IMR-90 (cell line): ENCODE results near the gene OR4B1. TPM values are rescaled to one million over a fixed set of nuclear protein-coding genes. Genes with fewer than 3 reads are reported as not detected.

Source experiments
- ATAC-seq: fragments of 200-7000 bp; cut with Tn5 transposase; 2 replicates; pipeline ENCODE4 v1.9.1; 2020; ENCODE audit warnings: low read depth, mild to moderate bottlenecking, moderate library complexity
- BruUV-seq: library from RNA; stranded (reverse); fragments of 400-500 nt; replicated peaks from 2 replicates; lab custom pipeline; 2021; lab: Mats Ljungman, UMichigan
- CTCF ChIA-PET: fragments of 300-600 bp; formaldehyde crosslinking; extraction: SDS; loops from one replicate; lab custom pipeline; 2021; ENCODE audit warnings: antibody characterized with exemption; lab: Yijun Ruan, JAX
- POLR2A ChIA-PET: fragments of 300-600 bp; sonication (Branson Sonifier 250); formaldehyde crosslinking; loops from one replicate; lab custom pipeline; 2022; ENCODE audit warnings: antibody characterized with exemption; ENCODE audit not compliant: unreplicated experiment; lab: Charles Lee
- DNase-seq: peaks from one replicate; pipeline ENCODE4 v3.0.0; 2013
- H2AFZ ChIP-seq: replicated peaks from 2 replicates; pipeline ENCODE3; 2013; ENCODE audit warnings: low read length, mild to moderate bottlenecking; ENCODE audit not compliant: poor library complexity
- H2AK5ac ChIP-seq: 2 replicates; pipeline ENCODE4 v1.6.1; 2013; ENCODE audit warnings: low read depth, low read length, inconsistent platforms
- H2AK9ac ChIP-seq: replicated peaks from 2 replicates; pipeline ENCODE3; 2013; ENCODE audit warnings: mild to moderate bottlenecking, low read depth, low read length, moderate library complexity; ENCODE audit not compliant: poor library complexity
- H2BK120ac ChIP-seq: 2 replicates; pipeline ENCODE4 v1.6.1; 2013; ENCODE audit warnings: low read depth, low read length, inconsistent platforms
- H2BK15ac ChIP-seq: 3 replicates; pipeline ENCODE4 v1.6.1; 2013; ENCODE audit warnings: low read depth, low read length, inconsistent platforms
- H2BK20ac ChIP-seq: 2 replicates; pipeline ENCODE4 v1.6.1; 2013; ENCODE audit warnings: low read depth, mild to moderate bottlenecking, inconsistent platforms, low read length, moderate library complexity
- H2BK5ac ChIP-seq: 2 replicates; pipeline ENCODE4 v1.6.1; 2013; ENCODE audit warnings: mild to moderate bottlenecking, low read depth, low read length, inconsistent platforms; ENCODE audit not compliant: poor library complexity, severe bottlenecking
- H3K14ac ChIP-seq: replicated peaks from 2 replicates; pipeline ENCODE4 v1.6.1; 2013; ENCODE audit warnings: low read depth, low read length, inconsistent platforms
- H3K18ac ChIP-seq: 2 replicates; pipeline ENCODE4 v1.6.1; 2013; ENCODE audit warnings: low read depth, low read length, control low read depth
- H3K23ac ChIP-seq: 2 replicates; pipeline ENCODE4 v1.6.1; 2013; ENCODE audit warnings: low read depth, low read length, inconsistent platforms
- H3K27ac ChIP-seq: 2 replicates; pipeline ENCODE4 v1.5.1; 2013; ENCODE audit warnings: mild to moderate bottlenecking, control low read depth, low read length; ENCODE audit not compliant: insufficient read depth
- H3K27me3 ChIP-seq: 2 replicates; pipeline ENCODE4 v1.6.1; 2013; ENCODE audit warnings: low read length; ENCODE audit not compliant: control insufficient read depth, insufficient read depth
- H3K36me3 ChIP-seq: 2 replicates; pipeline ENCODE4 v1.6.1; 2013; ENCODE audit warnings: low read length, mixed read lengths; ENCODE audit not compliant: control insufficient read depth, insufficient read depth
- H3K4ac ChIP-seq: 2 replicates; pipeline ENCODE4 v1.6.1; 2013; ENCODE audit warnings: low read depth, low read length, inconsistent platforms
- H3K4me1 ChIP-seq: 2 replicates; pipeline ENCODE4 v1.6.1; 2013; ENCODE audit warnings: low read length, mixed read lengths; ENCODE audit not compliant: control insufficient read depth, insufficient read depth
- H3K4me2 ChIP-seq: 2 replicates; pipeline ENCODE4 v1.6.1; 2013; ENCODE audit warnings: low read depth, mild to moderate bottlenecking, control low read depth, low read length, moderate library complexity
- H3K4me3 ChIP-seq: 2 replicates; pipeline ENCODE4 v1.5.1; 2013; ENCODE audit warnings: low read depth, mild to moderate bottlenecking, control low read depth, low read length, moderate library complexity; ENCODE audit not compliant: insufficient read depth
- H3K56ac ChIP-seq: 2 replicates; pipeline ENCODE4 v1.6.1; 2013; ENCODE audit warnings: low read length, inconsistent platforms; ENCODE audit not compliant: insufficient read depth; ENCODE audit errors: extremely low read depth
- H3K79me1 ChIP-seq, 2 experiments: 2 replicates each; pipeline ENCODE4 v1.6.1; 2013; ENCODE audit warnings: low read length in 2 of 2, inconsistent platforms in 1 of 2, low read depth in 1 of 2
- H3K9ac ChIP-seq: 2 replicates; pipeline ENCODE4 v1.6.1; 2013; ENCODE audit warnings: low read depth, low read length, control low read depth
- H3K9me1 ChIP-seq: 2 replicates; pipeline ENCODE4 v1.6.1; 2013; ENCODE audit warnings: low read length, inconsistent platforms; ENCODE audit not compliant: insufficient read depth
- H3K9me3 ChIP-seq: 2 replicates; pipeline ENCODE4 v1.6.1; 2013; ENCODE audit warnings: low read length; ENCODE audit not compliant: control insufficient read depth, insufficient read depth
- H4K20me1 ChIP-seq: 2 replicates; pipeline ENCODE4 v1.6.1; 2013; ENCODE audit warnings: low read length, inconsistent platforms; ENCODE audit not compliant: insufficient read depth
- H4K5ac ChIP-seq: 2 replicates; pipeline ENCODE4 v1.6.1; 2013; ENCODE audit warnings: mild to moderate bottlenecking, low read depth, low read length, control low read depth
- H4K8ac ChIP-seq, 2 experiments: 2 replicates each; pipeline ENCODE4 v1.6.1; 2013; ENCODE audit warnings: low read depth in 2 of 2, low read length in 2 of 2, control low read depth in 1 of 2, inconsistent platforms in 1 of 2
- H4K91ac ChIP-seq: 2 replicates; pipeline ENCODE4 v1.6.1; 2013; ENCODE audit warnings: low read depth, low read length, inconsistent platforms; ENCODE audit not compliant: insufficient read depth
- MXI1 ChIP-seq: IDR thresholded peaks from 2 replicates; pipeline ENCODE4 v1.6.1; 2012; ENCODE audit warnings: low read depth, mild to moderate bottlenecking, low read length, moderate library complexity, borderline replicate concordance
- NFE2L2 ChIP-seq: fragments of 150-350 bp; IDR thresholded peaks from 2 replicates; pipeline ENCODE4 v1.6.1; 2016; ENCODE audit warnings: low read depth, mild to moderate bottlenecking, low read length
- WGBS, 2 experiments: methylation state at CpG; one replicate each; pipeline versions ENCODE4 v1.1.5 to v1.1.7; 2013; ENCODE audit warnings: missing lambda C conversion rate in 2 of 2; ENCODE audit not compliant: insufficient read length in 1 of 2; ENCODE audit errors: extremely low coverage in 2 of 2; 5-methylcytosine and 5-hydroxymethylcytosine counted together
- dilution Hi-C: fragments of 300-500 bp; cut with HindIII; formaldehyde crosslinking; loops from one replicate; pipeline ENCODE4 v1.14.3; 2018; ENCODE audit warnings: low sequenced_read_pairs; ENCODE audit not compliant: unreplicated experiment
- in situ Hi-C: fragments of 300-500 bp; cut with MboI; formaldehyde crosslinking; loops from 3 replicates; pipeline ENCODE4 v1.14.3; 2019; ENCODE audit warnings: low sequenced_read_pairs, inconsistent platforms, mixed read lengths
- intact Hi-C: fragments of 100-400 bp; cut with micrococcal nuclease; formaldehyde crosslinking; loops from 2 replicates; pipeline ENCODE4 v1.10.0; 2022
- polyA plus RNA-seq, 3 experiments: library from polyadenylated mRNA; depleted of rRNA; stranded (reverse); fragments of >200 nt; gene quantifications; 2 replicates each; pipeline ENCODE4 v1.2.3, GENCODE V29; 2012; ENCODE audit warnings: low replicate concordance in 1 of 3
- total RNA-seq: library from RNA; depleted of rRNA; stranded (reverse); fragments of >200 nt; gene quantifications from 2 replicates; pipeline ENCODE4 v1.2.3, GENCODE V29; 2012
- TF ChIP-seq, protein P1 (sequence below): fragments of 150-350 bp; IDR thresholded peaks from 2 replicates; pipeline ENCODE4 v1.6.1; 2016; ENCODE audit warnings: low read depth, mild to moderate bottlenecking, low read length, moderate library complexity, borderline replicate concordance

Gene OR4B1
- total and polyA plus RNA-seq, 2 of the 4 experiments (the other 2 are of a cell fraction), result not detected

DNA sequence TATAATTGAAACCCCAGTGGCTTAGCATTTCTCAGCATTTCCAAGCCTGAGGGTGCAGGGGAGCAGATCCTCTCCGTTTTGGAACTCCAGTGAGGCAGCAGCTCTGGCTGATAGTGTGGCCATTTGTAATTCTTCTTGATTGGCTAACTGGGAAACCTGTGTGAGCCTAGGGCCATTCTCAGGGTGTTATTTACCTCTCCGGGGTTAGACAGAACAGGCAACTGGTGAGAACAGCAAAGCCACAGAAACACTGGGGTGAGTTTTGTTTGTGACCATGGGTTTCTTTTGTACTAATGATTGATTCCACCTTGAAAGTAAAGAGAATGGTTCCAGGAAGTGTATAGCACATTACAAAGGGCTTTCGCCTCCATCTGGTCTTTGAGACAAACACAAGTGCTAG is 25.9 kb downstream of the OR4B1 start:
- WGBS, 2 experiments, result 0% methylated on average over 1 of the region's 3 CpGs; no CpG with 5 or more reads in 1 of the 2 experiments
- BruUV-seq, result no TSS peak

More for the DNA sequence above, 25.9 kb downstream of the OR4B1 start:
- no peak overlapping the region for H3K14ac ChIP-seq
- no peaks in the 10 kb centered on the region for H3K9me1 ChIP-seq
- no peaks in the 10 kb centered on the region for H3K9me3 ChIP-seq
- H2BK15ac ChIP-seq, result no peak overlapping the region
- H2AFZ ChIP-seq, result no peak overlapping the region
- no peak overlapping the region for H2AK9ac ChIP-seq
- dilution Hi-C loops, result no loop called here
- intact Hi-C loops, result no loop called here
- ATAC-seq (no peak), DNase-seq (no peak)
- no peak overlapping the region for H4K91ac ChIP-seq
- no peak overlapping the region for H3K4me2 ChIP-seq
- H3K18ac ChIP-seq, result no peak overlapping the region
- no peak overlapping the region for H3K23ac ChIP-seq
- H3K4me3 ChIP-seq, result no peak overlapping the region
- H3K4me1 ChIP-seq, result no peaks in the 10 kb centered on the region
- H4K20me1 ChIP-seq, result no peaks in the 10 kb centered on the region
- H3K79me1 ChIP-seq, result no peaks in the 10 kb centered on the region
- no peak overlapping the region for H2BK5ac ChIP-seq
- in situ Hi-C loops, result no loop called here
- H2BK120ac ChIP-seq, result no peak overlapping the region
- H3K36me3 ChIP-seq, result no peaks in the 10 kb centered on the region
- ChIA-PET CTCF (no interaction called here), POLR2A (no interaction called here)
- H2BK20ac ChIP-seq, result no peak overlapping the region
- no peaks in the 10 kb centered on the region for H3K27me3 ChIP-seq
- no peak overlapping the region for H2AK5ac ChIP-seq
- H4K5ac ChIP-seq, result no peak overlapping the region
- no peak overlapping the region for H3K4ac ChIP-seq
- H4K8ac ChIP-seq, result no peak overlapping the region
- TF ChIP-seq, protein P1, sequence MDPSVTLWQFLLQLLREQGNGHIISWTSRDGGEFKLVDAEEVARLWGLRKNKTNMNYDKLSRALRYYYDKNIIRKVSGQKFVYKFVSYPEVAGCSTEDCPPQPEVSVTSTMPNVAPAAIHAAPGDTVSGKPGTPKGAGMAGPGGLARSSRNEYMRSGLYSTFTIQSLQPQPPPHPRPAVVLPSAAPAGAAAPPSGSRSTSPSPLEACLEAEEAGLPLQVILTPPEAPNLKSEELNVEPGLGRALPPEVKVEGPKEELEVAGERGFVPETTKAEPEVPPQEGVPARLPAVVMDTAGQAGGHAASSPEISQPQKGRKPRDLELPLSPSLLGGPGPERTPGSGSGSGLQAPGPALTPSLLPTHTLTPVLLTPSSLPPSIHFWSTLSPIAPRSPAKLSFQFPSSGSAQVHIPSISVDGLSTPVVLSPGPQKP, result no peak
- TF ChIP-seq NFE2L2, result no peak
- no peak for TF ChIP-seq MXI1
- H3K9ac ChIP-seq, result no peak overlapping the region
- no peak overlapping the region for H3K56ac ChIP-seq
- no peak overlapping the region for H3K27ac ChIP-seq
